HepG2 (cell line): ENCODE data around the gene OR2S2. TPM values are rescaled to one million over a fixed set of nuclear protein-coding genes. Genes with fewer than 3 reads are reported as not detected.
A peak's percentile ranks its signal among the peaks of the same experiment; 100 is the strongest.

Source experiments
- ATAC-seq: fragments of 200-7000 bp; cut with Tn5 transposase; 3 replicates; pipeline ENCODE4 v1.9.1; 2020; ENCODE audit warnings: mild to moderate bottlenecking, moderate library complexity
- BruUV-seq: library from RNA; stranded (reverse); fragments of 400-500 nt; replicated peaks from 2 replicates; lab custom pipeline; 2021; lab: Mats Ljungman, UMichigan
- CTCF ChIA-PET: fragments of 300-600 bp; formaldehyde crosslinking; extraction: SDS; loops from one replicate; lab custom pipeline; 2021; ENCODE audit warnings: low total read pairs, inconsistent platforms, low intra/inter-chr PET ratio; lab: Yijun Ruan, JAX
- POLR2A ChIA-PET: fragments of 350-600 bp; sonication (Branson Sonifier 250); formaldehyde crosslinking; loops from one replicate; lab custom pipeline; 2020; ENCODE audit warnings: antibody characterized with exemption, inconsistent platforms; lab: Yijun Ruan, JAX
- DNase-seq: peaks from one replicate; pipeline ENCODE4 v3.0.0-alpha.2; 2015; ENCODE audit warnings: low spot score
- FAIRE-seq: peaks from 3 replicates; lab custom pipeline; 2011; peaks lifted over from hg19 to GRCh38; lab: Jason Lieb, UNC
- H2AFZ ChIP-seq: one replicate; pipeline ENCODE4 v1.6.1; 2011; ENCODE audit warnings: low read length, inconsistent platforms
- H3K27ac ChIP-seq: fragments of 300-600 bp; 3 replicates; pipeline ENCODE4 v1.8.0; 2011; ENCODE audit warnings: mixed run types, mild to moderate bottlenecking, mixed read lengths, low read length, inconsistent platforms; ENCODE audit not compliant: insufficient read depth; ENCODE audit errors: extremely low read length
- H3K27me3 ChIP-seq, 2 experiments: fragments of 200-600 bp in 1 of 2; 2 replicates in 1 of 2; 3 replicates in 1 of 2; pipeline versions ENCODE4 v1.6.0 to v1.8.0; 2011; ENCODE audit warnings: low read length in 2 of 2, mild to moderate bottlenecking in 2 of 2, moderate library complexity in 2 of 2, inconsistent platforms in 1 of 2; ENCODE audit not compliant: insufficient read depth in 2 of 2, control insufficient read depth in 1 of 2
- H3K36me3 ChIP-seq, 2 experiments: fragments of 200-600 bp in 1 of 2; replicated peaks in 1 of 2; 2 replicates in 1 of 2; 3 replicates in 1 of 2; pipeline versions ENCODE4 v1.5.1 to v1.8.0; 2011; ENCODE audit warnings: low read length in 2 of 2, inconsistent platforms in 1 of 2; ENCODE audit not compliant: insufficient read depth in 2 of 2, control insufficient read depth in 1 of 2
- H3K4me1 ChIP-seq: 2 replicates; pipeline ENCODE4 v1.5.1; 2012; ENCODE audit warnings: low read length, inconsistent platforms; ENCODE audit not compliant: insufficient read depth
- H3K4me2 ChIP-seq: 2 replicates; pipeline ENCODE4 v1.6.0; 2011; ENCODE audit warnings: low read depth, low read length, inconsistent platforms
- H3K4me3 ChIP-seq, 3 experiments: fragments of 200-600 bp in 1 of 3; sonication (generic), shearing (Covaris generic) in 1 of 3; replicated peaks in 1 of 3; 2 replicates each; pipeline ENCODE4 v1.5.1; 2011 to 2016; ENCODE audit warnings: low read length in 3 of 3, inconsistent platforms in 2 of 3, low read depth in 2 of 3, mild to moderate bottlenecking in 2 of 3, control low read depth in 1 of 3, mixed read lengths in 1 of 3; ENCODE audit not compliant: insufficient read depth in 1 of 3
- H3K79me2 ChIP-seq: one replicate; pipeline ENCODE4 v1.6.1; 2011; ENCODE audit warnings: low read length, inconsistent platforms; ENCODE audit not compliant: insufficient read depth
- H3K9ac ChIP-seq: 2 replicates; pipeline ENCODE4 v1.6.0; 2011; ENCODE audit warnings: mild to moderate bottlenecking, low read depth, low read length, inconsistent platforms; ENCODE audit not compliant: insufficient read depth
- H3K9me3 ChIP-seq: 2 replicates; pipeline ENCODE4 v1.5.1; 2012; ENCODE audit warnings: mild to moderate bottlenecking, low read length
- H4K20me1 ChIP-seq: 2 replicates; pipeline ENCODE4 v1.6.0; 2011; ENCODE audit warnings: inconsistent platforms, mild to moderate bottlenecking, low read length, moderate library complexity; ENCODE audit not compliant: insufficient read depth
- GATAD1 ChIP-seq: IDR thresholded peaks from 2 replicates; pipeline ENCODE4 v1.6.1; 2016; ENCODE audit warnings: missing genetic modification reagents, missing compliant biosample characterization
- HNRNPLL ChIP-seq: fragments of 200-400 bp; formaldehyde crosslinking; IDR thresholded peaks from 2 replicates; pipeline ENCODE4 v1.6.1; 2017; ENCODE audit warnings: mild to moderate bottlenecking, low read depth, low read length; ENCODE audit not compliant: poor library complexity, severe bottlenecking
- IRX3 ChIP-seq: sonication (generic); formaldehyde crosslinking; IDR thresholded peaks from 2 replicates; pipeline ENCODE4 v1.8.1; 2023; ENCODE audit warnings: mild to moderate bottlenecking, low read depth, missing genetic modification reagents, borderline replicate concordance
- PHF8 ChIP-seq: sonication (generic); formaldehyde crosslinking; IDR thresholded peaks from 2 replicates; pipeline ENCODE4 v1.5.0; 2020; ENCODE audit warnings: missing genetic modification reagents
- SRSF9 ChIP-seq: fragments of 200-400 bp; formaldehyde crosslinking; IDR thresholded peaks from 2 replicates; pipeline ENCODE4 v1.6.1; 2018; ENCODE audit warnings: borderline replicate concordance, mild to moderate bottlenecking, low read depth, low read length; ENCODE audit not compliant: insufficient read depth, poor library complexity, severe bottlenecking
- ZNF605 ChIP-seq: sonication (generic); formaldehyde crosslinking; IDR thresholded peaks from 2 replicates; pipeline ENCODE4 v1.8.0; 2022; ENCODE audit warnings: mild to moderate bottlenecking, missing genetic modification reagents
- ZNF615 ChIP-seq: sonication (generic); formaldehyde crosslinking; IDR thresholded peaks from 2 replicates; pipeline ENCODE4 v1.5.0; 2020; ENCODE audit warnings: mild to moderate bottlenecking, missing genetic modification reagents, borderline replicate concordance
- WGBS: methylation state at CpG from one replicate; pipeline ENCODE4 v1.1.6; 2017; ENCODE audit warnings: low lambda C conversion rate; 5-methylcytosine and 5-hydroxymethylcytosine counted together
- in situ Hi-C: cut with HindIII; loops from 2 replicates; pipeline ENCODE4 v1.10.0; 2017; ENCODE audit warnings: low pct_unique_long_range_greater_than_20kb; ENCODE audit not compliant: extremely low pct_ligation_motif_present
- intact Hi-C: fragments of 100-400 bp; cut with micrococcal nuclease; formaldehyde crosslinking; loops from one replicate; pipeline ENCODE4 v1.10.0; 2022; ENCODE audit not compliant: unreplicated experiment
- polyA plus RNA-seq, 8 experiments: library from polyadenylated mRNA; depleted of rRNA in 3 of 8; stranded (reverse) in 7 of 8; unstranded in 1 of 8; fragments of >200 nt; fragmentation: Illumina TruSeq in 4 of 8; extraction: Trizol in 4 of 8; gene quantifications; 2 replicates each; pipeline versions ENCODE4 v1.2.1 to v1.2.3, GENCODE V29; 2011 to 2016; ENCODE audit warnings: low read depth in 4 of 8, missing spikeins in 1 of 8, mixed read lengths in 1 of 8; ENCODE audit not compliant: insufficient read depth in 1 of 8
- total RNA-seq, 5 experiments: library from RNA; depleted of rRNA; stranded (reverse); fragments of >200 nt; fragmentation: Illumina TruSeq; extraction: Trizol; gene quantifications; 2 replicates each; pipeline ENCODE4 v1.2.3, GENCODE V29; 2016; ENCODE audit warnings: low read depth in 1 of 5
- TF ChIP-seq, protein P1 (sequence below): sonication (generic); formaldehyde crosslinking; IDR thresholded peaks from 2 replicates; pipeline ENCODE4 v1.8.0; 2023; ENCODE audit warnings: mild to moderate bottlenecking, missing genetic modification reagents
- TF ChIP-seq, protein P2 (sequence below): sonication (generic); formaldehyde crosslinking; conservative IDR thresholded peaks from 2 replicates; pipeline ENCODE4 v1.4.0; 2020; ENCODE audit warnings: missing genetic modification reagents
- TF ChIP-seq, protein P3 (sequence below): sonication (generic); formaldehyde crosslinking; IDR thresholded peaks from 2 replicates; pipeline ENCODE4 v1.9.0; 2021; ENCODE audit warnings: missing genetic modification reagents, borderline replicate concordance
- TF ChIP-seq, protein P4 (sequence below): sonication (generic); formaldehyde crosslinking; IDR thresholded peaks from 2 replicates; pipeline ENCODE4 v1.4.0; 2020; ENCODE audit warnings: mild to moderate bottlenecking, low read depth, missing genetic modification reagents

Gene OR2S2
- total and polyA plus RNA-seq, 2 of the 13 experiments (the other 11 are each of a cell fraction or from before 2014, with no cell fraction given): not detected

DNA sequence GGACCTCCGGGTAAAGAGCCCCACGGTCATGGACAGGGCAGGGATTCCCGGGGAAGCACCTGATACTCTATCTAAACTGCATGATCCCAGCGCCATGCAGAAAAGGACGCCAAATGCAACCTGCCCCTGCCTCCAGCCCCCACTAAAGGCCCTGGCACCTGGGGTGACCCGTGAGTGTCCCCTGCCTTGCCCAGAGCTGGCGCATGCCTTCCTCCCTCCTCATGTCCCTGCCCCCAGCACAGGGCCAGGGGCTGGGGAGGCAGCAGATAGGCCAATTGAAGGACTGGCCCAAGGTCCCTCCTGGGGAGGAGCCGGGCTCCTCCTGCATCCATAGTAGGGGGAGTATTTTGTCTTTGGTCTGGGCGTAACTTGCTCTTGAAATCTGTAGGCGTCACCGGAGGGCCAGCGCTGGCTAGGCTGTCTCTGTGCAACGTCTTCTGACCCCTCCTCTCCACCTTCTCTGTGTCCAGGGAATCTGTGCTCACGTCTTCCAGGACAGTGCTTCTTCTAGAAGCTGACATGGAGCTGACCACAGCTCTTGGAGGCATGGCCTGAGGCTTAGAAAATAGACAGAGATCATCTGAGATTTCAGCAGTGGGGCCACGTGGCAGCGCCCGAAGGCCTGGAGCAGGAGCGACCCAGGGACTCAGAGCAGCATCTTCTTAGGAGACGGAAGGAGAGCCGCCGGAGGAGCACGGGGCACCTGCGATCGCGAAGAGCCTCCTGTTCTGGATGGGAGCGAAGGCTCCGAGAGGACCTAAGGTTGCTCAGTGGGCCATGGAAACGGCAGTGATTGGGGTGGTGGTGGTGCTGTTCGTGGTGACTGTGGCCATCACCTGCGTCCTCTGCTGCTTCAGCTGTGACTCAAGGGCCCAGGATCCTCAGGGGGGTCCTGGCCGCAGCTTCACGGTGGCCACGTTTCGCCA lies 48.0 kb downstream of the OR2S2 start:
- WGBS: 90% methylated on average over 20 of the region's 34 CpGs
- in situ Hi-C loops: no loop called here
- Histone ChIP-seq H3K27ac (no peak overlapping the region), H3K36me3 (no peaks in the 10 kb centered on the region), H3K9ac (no peak overlapping the region), H2AFZ (no peak overlapping the region), H4K20me1 (no peaks in the 10 kb centered on the region)
- DNase-seq: no peak
- FAIRE-seq: no peak
- POLR2A ChIA-PET: no interaction called here
- ATAC-seq: no peak
- BruUV-seq: no TSS peak
- TF ChIP-seq, protein P1, sequence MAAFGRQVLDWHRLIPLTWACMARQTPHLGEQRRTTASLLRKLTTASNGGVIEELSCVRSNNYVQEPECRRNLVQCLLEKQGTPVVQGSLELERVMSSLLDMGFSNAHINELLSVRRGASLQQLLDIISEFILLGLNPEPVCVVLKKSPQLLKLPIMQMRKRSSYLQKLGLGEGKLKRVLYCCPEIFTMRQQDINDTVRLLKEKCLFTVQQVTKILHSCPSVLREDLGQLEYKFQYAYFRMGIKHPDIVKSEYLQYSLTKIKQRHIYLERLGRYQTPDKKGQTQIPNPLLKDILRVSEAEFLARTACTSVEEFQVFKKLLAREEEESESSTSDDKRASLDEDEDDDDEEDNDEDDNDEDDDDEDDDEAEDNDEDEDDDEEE (CRISPR knock-in tag): no peak
- TF ChIP-seq HNRNPLL: peak; percentile 20
- TF ChIP-seq, all 625 proteins: peak for 1
- Histone ChIP-seq H3K27me3 (peaks cover 0 to 10% of the 10 kb centered on the region in 2 experiments; a peak in 2 of 5 replicates), H3K79me2 (no peaks in the 10 kb centered on the region), H3K9me3 (no peaks in the 10 kb centered on the region), H3K4me3 (no peak overlapping the region), H3K4me2 (no peak overlapping the region), H3K4me1 (peaks cover 84% of the 10 kb centered on the region)
- CTCF ChIA-PET: interaction anchor here (1.5 kb wide), 1 partner anchor 8 kb away, joined by 3 read pairs; no protein-coding TSS in a partner anchor
- intact Hi-C loops: no loop called here

DNA sequence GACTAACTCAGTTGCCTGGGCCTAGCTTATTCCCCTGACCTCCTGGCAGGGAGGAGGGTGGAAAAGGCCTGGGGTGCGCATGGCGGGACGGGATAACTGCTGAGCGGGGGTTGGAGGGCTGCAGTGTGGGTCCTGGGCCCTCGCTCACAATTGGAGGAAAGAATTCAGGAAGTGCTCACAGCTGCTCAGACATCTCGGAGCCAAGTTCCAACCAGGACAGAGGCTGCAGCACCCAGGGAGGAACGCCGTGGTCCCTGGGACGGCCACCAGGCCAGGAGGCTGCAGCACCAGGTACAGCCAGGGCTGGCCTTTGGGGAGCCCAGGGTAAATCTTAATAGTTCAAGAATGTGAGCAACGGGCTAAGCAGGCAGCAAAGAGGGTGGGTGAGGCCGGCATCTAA lies 48.7 kb downstream of the OR2S2 start, which contains the start of gene SPAAR:
TSS of gene SPAAR (plus strand) at position 217 of the 400 bp plus-strand sequence. CDS start 974 bp downstream, outside the sequence.
- BruUV-seq: no TSS peak
- intact Hi-C loops: no loop called here
- TF ChIP-seq GATAD1 (CRISPR knock-in tag) (no peak), SRSF9 (no peak), ZNF605 (no peak), IRX3 (no peak), PHF8 (CRISPR knock-in tag) (no peak), ZNF615 (CRISPR knock-in tag) (no peak)
- TF ChIP-seq, protein P2, sequence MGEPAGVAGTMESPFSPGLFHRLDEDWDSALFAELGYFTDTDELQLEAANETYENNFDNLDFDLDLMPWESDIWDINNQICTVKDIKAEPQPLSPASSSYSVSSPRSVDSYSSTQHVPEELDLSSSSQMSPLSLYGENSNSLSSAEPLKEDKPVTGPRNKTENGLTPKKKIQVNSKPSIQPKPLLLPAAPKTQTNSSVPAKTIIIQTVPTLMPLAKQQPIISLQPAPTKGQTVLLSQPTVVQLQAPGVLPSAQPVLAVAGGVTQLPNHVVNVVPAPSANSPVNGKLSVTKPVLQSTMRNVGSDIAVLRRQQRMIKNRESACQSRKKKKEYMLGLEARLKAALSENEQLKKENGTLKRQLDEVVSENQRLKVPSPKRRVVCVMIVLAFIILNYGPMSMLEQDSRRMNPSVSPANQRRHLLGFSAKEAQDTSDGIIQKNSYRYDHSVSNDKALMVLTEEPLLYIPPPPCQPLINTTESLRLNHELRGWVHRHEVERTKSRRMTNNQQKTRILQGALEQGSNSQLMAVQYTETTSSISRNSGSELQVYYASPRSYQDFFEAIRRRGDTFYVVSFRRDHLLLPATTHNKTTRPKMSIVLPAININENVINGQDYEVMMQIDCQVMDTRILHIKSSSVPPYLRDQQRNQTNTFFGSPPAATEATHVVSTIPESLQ (CRISPR knock-in tag): no peak
- TF ChIP-seq, protein P3, sequence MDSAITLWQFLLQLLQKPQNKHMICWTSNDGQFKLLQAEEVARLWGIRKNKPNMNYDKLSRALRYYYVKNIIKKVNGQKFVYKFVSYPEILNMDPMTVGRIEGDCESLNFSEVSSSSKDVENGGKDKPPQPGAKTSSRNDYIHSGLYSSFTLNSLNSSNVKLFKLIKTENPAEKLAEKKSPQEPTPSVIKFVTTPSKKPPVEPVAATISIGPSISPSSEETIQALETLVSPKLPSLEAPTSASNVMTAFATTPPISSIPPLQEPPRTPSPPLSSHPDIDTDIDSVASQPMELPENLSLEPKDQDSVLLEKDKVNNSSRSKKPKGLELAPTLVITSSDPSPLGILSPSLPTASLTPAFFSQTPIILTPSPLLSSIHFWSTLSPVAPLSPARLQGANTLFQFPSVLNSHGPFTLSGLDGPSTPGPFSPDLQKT (CRISPR knock-in tag): no peak
- TF ChIP-seq, protein P4, sequence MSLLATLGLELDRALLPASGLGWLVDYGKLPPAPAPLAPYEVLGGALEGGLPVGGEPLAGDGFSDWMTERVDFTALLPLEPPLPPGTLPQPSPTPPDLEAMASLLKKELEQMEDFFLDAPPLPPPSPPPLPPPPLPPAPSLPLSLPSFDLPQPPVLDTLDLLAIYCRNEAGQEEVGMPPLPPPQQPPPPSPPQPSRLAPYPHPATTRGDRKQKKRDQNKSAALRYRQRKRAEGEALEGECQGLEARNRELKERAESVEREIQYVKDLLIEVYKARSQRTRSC (CRISPR knock-in tag): no peak

More for the DNA sequence above, 48.7 kb downstream of the OR2S2 start, which contains the start of gene SPAAR:
- CTCF ChIA-PET: no interaction called here
- Histone ChIP-seq H3K27ac (no peak within 1 kb of the TSS), H3K79me2 (no peaks in the 10 kb centered on the region), H3K9ac (no peak within 1 kb of the TSS), H3K36me3 (no peaks in the 10 kb centered on the region), H3K27me3 (peaks cover 0 to 15% of the 10 kb centered on the region in 2 experiments; a peak in 2 of 5 replicates), H3K4me3 (peak within 1 kb of the TSS; percentile 14 to 67 (median 35); a peak in 5 of 6 replicates), H2AFZ (no peak within 1 kb of the TSS), H3K4me1 (peaks cover 81% of the 10 kb centered on the region), H4K20me1 (no peaks in the 10 kb centered on the region), H3K4me2 (peak within 1 kb of the TSS; percentile 96), H3K9me3 (no peaks in the 10 kb centered on the region)
- no peak for FAIRE-seq
- no peak for ATAC-seq
- POLR2A ChIA-PET: no interaction called here
- no peak for DNase-seq
- in situ Hi-C loops: no loop called here
- 76% methylated on average over 11 of the region's 11 CpGs for WGBS
